ENCODE results near the gene POP4.

Gene POP4

GRCh38 chr19:29596885-29597525 lies 9.1 kb upstream of the POP4 start:
- Histone ChIP-seq H3K27me3 (ENCODE audit: insufficient read depth, low read length) (no peaks in the 10 kb centered on the region), H3K9me3 (ENCODE audit: low read length) (no peaks in the 10 kb centered on the region), H3K9me2 (ENCODE audit: low read depth, low read length) (no peaks in the 10 kb centered on the region), H3K27ac (ENCODE audit: low read depth, low read length, poor library complexity, severe bottlenecking) (no peak overlapping the region), H3K36me3 (ENCODE audit: insufficient read depth, low read length) (no peaks in the 10 kb centered on the region), H3K79me2 (ENCODE audit: insufficient read depth, low read length) (no peaks in the 10 kb centered on the region), H3F3A (ENCODE audit: insufficient read depth, low read length) (no peaks in the 10 kb centered on the region), H4K20me1 (ENCODE audit: insufficient read depth, low read length) (no peaks in the 10 kb centered on the region), H3K9ac (ENCODE audit: low read length) (no peak overlapping the region), H2AFZ (ENCODE audit: low read length) (no peak overlapping the region), H3K4me2 (ENCODE audit: low read length) (no peak overlapping the region), H3K4me3 (ENCODE audit: low read depth, low read length, poor library complexity, severe bottlenecking) (no peak overlapping the region), H3K4me1 (ENCODE audit: insufficient read depth, low read length, severe bottlenecking) (no peaks in the 10 kb centered on the region)
- TF ChIP-seq EZH2 (IDR thresholded peaks at IDR 0.05; ENCODE audit: borderline replicate concordance, low read length) (no peak), CTCF (IDR thresholded peaks at IDR 0.05; ENCODE audit: low read length) (peak; percentile 32; the same call in 1 of the 2 replicates)

DNA sequence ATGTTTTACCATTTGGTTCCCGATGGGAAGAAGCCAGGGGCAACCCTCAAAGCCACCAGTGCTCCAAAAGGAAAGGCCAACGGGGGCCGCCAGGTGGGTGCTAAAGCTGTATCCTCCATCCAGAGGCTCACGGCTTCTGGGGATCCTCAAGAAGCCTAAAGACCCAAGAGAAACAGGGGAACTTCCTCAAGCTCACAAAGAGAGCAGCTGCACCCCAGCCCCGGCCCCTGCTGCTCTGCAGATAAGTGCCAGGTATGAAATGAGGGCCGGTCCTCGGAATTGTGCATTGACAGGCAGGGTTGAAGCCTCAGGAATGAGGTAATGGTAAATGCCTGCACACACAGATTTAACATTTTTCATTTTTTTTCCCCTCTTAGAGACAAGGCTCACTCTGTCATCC lies 8.0 kb upstream of the POP4 start:
- Histone ChIP-seq H3K79me2 (ENCODE audit: insufficient read depth, low read length) (no peaks in the 10 kb centered on the region), H3K36me3 (ENCODE audit: insufficient read depth, low read length) (no peaks in the 10 kb centered on the region), H3F3A (ENCODE audit: insufficient read depth, low read length) (no peaks in the 10 kb centered on the region), H3K27me3 (ENCODE audit: insufficient read depth, low read length) (no peaks in the 10 kb centered on the region), H3K4me3 (ENCODE audit: low read depth, low read length, poor library complexity, severe bottlenecking) (no peak overlapping the region), H3K9ac (ENCODE audit: low read length) (no peak overlapping the region), H3K4me2 (ENCODE audit: low read length) (no peak overlapping the region), H2AFZ (ENCODE audit: low read length) (no peak overlapping the region), H3K27ac (ENCODE audit: low read depth, low read length, poor library complexity, severe bottlenecking) (no peak overlapping the region), H3K9me3 (ENCODE audit: low read length) (no peaks in the 10 kb centered on the region), H3K4me1 (ENCODE audit: insufficient read depth, low read length, severe bottlenecking) (no peaks in the 10 kb centered on the region), H3K9me2 (ENCODE audit: low read depth, low read length) (no peaks in the 10 kb centered on the region), H4K20me1 (ENCODE audit: insufficient read depth, low read length) (no peaks in the 10 kb centered on the region)
- TF ChIP-seq CTCF (IDR thresholded peaks at IDR 0.05; ENCODE audit: low read length) (no peak), EZH2 (IDR thresholded peaks at IDR 0.05; ENCODE audit: borderline replicate concordance, low read length) (no peak)

DNA sequence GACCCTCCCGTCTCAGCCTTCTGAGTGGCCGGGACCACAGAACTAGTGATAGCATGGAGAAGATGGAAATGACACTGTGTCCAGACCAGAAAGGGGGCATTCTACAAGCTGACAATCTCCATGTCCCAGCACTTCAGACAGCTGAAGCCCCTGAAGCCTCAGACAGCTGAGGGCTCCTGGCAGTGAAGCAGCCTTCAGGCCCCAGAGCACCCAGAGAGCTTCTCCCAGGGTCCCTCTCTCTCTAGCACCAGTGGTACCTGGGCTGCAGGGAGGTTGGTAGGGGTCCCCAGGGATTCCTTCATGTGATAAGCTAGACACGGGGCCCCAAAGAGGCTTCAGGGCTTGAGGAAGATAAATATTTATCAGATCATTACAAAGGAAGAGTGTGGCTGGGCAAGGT lies 7.6 kb upstream of the POP4 start:
- H3K9me2 ChIP-seq (ENCODE audit: low read depth, low read length), result no peaks in the 10 kb centered on the region
- no peaks in the 10 kb centered on the region for H4K20me1 ChIP-seq (ENCODE audit: insufficient read depth, low read length)
- TF ChIP-seq CTCF (IDR thresholded peaks at IDR 0.05; ENCODE audit: low read length) (no peak), EZH2 (IDR thresholded peaks at IDR 0.05; ENCODE audit: borderline replicate concordance, low read length) (no peak)
- H3K36me3 ChIP-seq (ENCODE audit: insufficient read depth, low read length), result no peaks in the 10 kb centered on the region
- H3K9ac ChIP-seq (ENCODE audit: low read length), result no peak overlapping the region
- no peak overlapping the region for H3K27ac ChIP-seq (ENCODE audit: low read depth, low read length, poor library complexity, severe bottlenecking)
- no peak overlapping the region for H2AFZ ChIP-seq (ENCODE audit: low read length)
- no peaks in the 10 kb centered on the region for H3K27me3 ChIP-seq (ENCODE audit: insufficient read depth, low read length)
- no peaks in the 10 kb centered on the region for H3F3A ChIP-seq (ENCODE audit: insufficient read depth, low read length)
- no peaks in the 10 kb centered on the region for H3K79me2 ChIP-seq (ENCODE audit: insufficient read depth, low read length)
- no peak overlapping the region for H3K4me3 ChIP-seq (ENCODE audit: low read depth, low read length, poor library complexity, severe bottlenecking)
- H3K4me1 ChIP-seq (ENCODE audit: insufficient read depth, low read length, severe bottlenecking), result no peaks in the 10 kb centered on the region
- H3K9me3 ChIP-seq (ENCODE audit: low read length), result no peaks in the 10 kb centered on the region
- no peak overlapping the region for H3K4me2 ChIP-seq (ENCODE audit: low read length)
